Testis (tissue), 2 donors: ENCODE measurements around the gene ZDHHC8.

Experiments used
- CTCF ChIP-seq, 3 experiments: fragments of 450-650 bp in 2 of 3; fragments of 200-600 bp in 1 of 3; sonication (generic) in 1 of 3; IDR thresholded peaks; one replicate each; pipeline ENCODE4 v1.5.1; 2016 to 2019; ENCODE audit warnings: antibody characterized with exemption in 3 of 3, mild to moderate bottlenecking in 2 of 3, moderate library complexity in 1 of 3
- POLR2A ChIP-seq: fragments of 450-650 bp; IDR thresholded peaks from one replicate; pipeline ENCODE4 v1.6.1; 2017; ENCODE audit warnings: antibody characterized with exemption, mild to moderate bottlenecking, moderate library complexity

- TF ChIP-seq CTCF (IDR thresholded peaks at IDR 0.05): no peak
- no peak for TF ChIP-seq POLR2A
Measured at GRCh38 chr22:20106205-20106848, 25.3 kb upstream of the ZDHHC8 start.
